HG03378 (cell line): ENCODE results near the gene DCAF8L2.
"Not testable (repeated sequence)": the region's sequence is repeated elsewhere in the genome, so short reads cannot be mapped to it uniquely, and the experiment has no call there.

Experiments
- ATAC-seq: cut with Tn5 transposase; IDR thresholded peaks from one replicate; pipeline ENCODE4 v1.9.1; 2021; ENCODE audit warnings: mild to moderate bottlenecking, moderate library complexity; ENCODE audit not compliant: unreplicated experiment

DCAF8L2 gene

DNA sequence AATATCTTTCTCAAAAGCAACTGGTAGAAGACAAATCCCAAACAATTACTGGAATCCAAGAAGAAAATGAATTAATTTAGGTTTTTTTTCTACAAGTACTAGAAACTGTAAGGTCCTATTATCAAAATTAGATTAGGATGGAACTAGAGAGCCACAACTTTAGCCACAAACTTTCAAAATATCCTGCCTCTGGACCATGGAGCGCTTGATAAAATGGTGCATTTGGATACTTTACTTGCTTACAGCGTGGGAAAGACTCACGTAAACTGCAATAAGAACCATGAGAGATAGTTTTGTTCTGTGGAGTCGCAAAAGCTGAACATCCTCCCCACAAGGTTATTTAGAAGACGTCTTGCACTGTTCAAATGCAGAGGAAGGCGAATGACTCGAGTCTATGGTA lies at the start of gene DCAF8L2:
Gene DCAF8L2 (plus strand): TSS at position 301 of the 400 bp plus-strand sequence. CDS start 156,552 bp downstream, outside the sequence.
- ATAC-seq, result no peak

DNA sequence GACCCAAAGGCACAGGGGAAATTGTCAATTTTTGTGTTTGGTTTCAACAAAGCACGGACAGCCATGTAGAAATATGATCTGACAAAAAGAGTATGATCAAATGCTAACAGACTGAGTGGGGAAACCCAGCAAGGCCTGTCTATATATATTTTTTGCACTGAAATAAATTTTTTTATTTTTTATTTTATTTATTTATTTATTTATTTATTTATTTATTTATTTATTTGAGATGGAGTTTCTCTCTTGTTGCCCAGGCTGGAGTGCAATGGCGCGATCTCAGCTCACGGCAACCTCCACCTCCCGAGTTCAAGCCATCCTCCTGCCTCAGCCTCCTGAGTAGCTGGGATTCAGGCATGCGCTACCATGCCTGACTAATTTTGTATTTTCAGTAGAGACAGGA lies 49.0 kb upstream of the DCAF8L2 start:
- ATAC-seq, result not testable (repeated sequence)

DNA sequence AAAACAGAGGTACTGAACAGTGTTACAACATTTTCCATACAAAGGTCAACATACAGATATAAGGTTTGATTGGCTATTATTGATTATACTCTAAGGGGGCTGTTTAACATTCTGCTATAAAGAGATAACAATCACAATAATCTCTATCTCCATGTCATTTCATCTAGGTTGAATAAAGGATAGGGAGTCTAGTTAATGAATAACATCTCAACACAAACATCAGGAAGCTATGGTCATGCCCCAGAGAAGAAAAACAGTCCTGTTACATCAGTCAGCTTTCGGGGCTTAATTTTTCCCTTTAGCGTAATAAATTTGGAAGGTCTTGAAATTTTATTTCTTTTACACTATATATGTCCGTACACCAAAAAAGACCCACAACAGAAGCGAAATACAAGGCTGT lies 41.5 kb upstream of the DCAF8L2 start:
- no peak for ATAC-seq

GRCh38 chrX:27549688-27550087 lies 40.5 kb upstream of the DCAF8L2 start:
- ATAC-seq, result no peak

DNA sequence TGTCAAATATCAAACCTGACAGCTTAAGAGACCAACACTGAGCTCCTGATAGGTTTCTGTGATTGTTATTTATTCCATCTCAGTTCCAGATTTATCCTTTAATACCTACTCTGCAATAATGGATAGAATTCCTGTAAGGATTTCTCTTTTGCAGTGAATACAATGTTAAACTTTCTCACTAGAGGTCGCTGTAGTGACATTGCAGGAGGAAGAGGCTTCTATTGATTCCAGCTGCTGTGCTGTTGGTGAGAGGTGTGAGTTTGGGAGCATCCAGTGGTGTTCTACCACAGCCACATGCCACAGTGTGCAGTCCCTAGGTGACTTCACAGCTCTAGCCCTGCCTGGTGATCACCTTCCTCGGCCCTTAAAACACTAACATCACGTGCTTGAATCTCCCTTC lies 34.6 kb upstream of the DCAF8L2 start:
- ATAC-seq, result no peak

DNA sequence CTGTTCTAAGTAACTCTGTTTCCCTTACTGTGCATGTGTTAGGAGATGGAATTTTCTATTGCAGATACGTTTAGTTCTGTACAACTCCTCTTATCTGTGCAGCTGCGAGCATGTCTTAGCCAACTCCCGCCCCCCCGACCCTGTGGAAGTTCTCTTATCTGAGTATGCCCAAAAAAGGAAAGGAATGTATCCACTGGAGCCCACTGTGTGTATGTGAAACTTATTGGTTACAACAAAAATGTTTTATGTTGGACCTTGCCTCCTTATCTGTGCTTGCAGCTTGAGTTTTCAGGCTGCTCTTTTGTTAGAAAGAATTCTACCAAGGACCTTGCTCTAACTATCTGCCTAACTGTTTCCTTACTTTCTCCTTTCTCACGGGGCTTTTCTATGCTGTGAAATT lies 24.2 kb upstream of the DCAF8L2 start:
- no peak for ATAC-seq

GRCh38 chrX:27571164-27571563 lies 19.0 kb upstream of the DCAF8L2 start:
- ATAC-seq, result no peak

DNA sequence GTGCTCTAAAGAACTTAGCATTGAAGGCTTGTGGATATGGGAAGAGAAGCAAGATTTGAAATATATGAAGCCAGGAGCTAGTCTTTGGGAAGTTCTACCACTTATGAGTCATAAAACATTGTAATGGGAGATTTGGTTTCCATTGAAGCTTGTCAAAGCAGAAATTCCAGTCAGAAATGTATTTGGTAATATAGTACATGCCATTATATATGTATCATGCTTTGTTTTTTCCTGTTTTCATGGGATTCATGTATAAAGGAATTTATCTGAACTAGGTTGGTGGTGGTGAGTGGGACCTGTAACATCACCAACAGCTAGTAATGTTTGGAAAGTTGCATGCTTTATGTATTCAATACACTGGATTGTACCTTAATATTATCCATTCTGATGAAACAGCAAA lies 14.6 kb upstream of the DCAF8L2 start:
- ATAC-seq, result no peak

DNA sequence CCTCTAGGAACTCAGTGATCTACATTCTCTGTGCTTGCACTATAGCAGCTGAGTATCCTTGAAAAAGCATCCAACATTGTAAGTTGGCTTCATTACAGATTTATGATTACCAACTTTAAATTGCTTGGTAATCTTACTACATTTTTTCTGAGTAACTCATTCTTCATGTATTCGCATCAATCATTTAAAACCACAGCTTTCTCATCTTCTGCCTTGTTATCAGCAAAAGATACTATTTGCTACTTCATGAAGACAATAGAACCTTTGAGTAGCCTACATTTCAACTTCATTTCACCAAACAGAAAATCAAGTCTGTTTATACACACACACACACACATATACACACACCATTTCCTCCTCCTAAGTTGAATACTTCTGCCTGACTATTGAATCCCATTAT lies 6.2 kb upstream of the DCAF8L2 start:
- no peak for ATAC-seq

DNA sequence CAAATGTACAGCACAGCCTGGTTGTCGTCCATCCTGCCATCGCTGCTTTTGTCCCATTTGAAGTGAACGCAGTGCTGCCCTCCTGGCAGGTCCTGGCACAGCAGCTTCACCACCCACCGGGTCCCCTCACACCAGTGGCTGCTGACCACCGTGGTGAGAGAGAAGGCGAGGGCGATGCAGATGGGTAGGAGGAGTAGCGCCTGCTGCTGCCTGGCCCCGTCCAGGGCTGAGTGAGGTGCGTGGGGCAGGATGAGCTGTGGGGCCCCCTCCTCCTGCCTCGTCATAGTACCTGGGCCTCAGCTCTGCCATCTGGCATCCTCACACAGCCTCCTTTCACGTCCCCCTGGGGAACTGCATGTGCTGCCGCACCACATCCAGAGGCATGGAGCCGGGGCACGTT lies 1.8 kb downstream of the DCAF8L2 start:
- no peak for ATAC-seq

DNA sequence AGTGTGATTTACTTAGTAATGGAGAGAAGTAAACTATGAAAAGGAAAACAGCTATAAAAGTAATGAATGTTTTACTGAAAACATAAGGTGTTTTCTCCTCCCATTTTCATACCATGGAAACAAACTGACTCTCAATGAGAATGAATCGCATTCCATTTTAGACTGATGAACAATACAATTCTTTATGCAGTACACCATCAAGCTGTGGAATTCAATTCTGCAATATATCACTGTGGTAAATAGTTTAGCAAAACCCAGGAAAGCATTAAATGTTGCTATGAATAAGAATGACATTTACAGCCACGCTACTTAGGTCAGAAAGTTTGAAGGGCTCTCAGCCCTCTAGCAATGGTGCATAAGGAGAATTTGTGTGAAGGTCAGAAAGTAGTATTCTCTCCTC lies 7.4 kb downstream of the DCAF8L2 start:
- no peak for ATAC-seq

DNA sequence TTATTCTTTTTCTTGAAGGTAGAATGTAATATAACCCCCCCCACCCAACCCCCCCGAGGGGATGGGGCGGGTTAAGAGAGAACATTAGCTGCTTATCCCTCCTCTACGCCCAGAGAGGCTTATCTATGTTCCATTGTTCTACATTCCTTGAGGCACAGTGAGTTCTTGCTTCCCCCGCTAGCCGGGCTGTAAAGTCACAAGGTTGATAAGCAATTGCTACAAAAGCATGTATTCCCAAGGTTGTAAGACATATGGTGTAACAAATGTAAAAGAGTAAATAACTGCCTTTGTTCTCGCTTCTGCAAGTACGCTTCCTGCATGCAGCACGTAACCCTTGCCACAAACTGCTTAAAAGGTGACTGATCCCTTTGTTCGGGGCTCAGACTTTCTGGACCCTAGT lies 8.2 kb downstream of the DCAF8L2 start:
- no peak for ATAC-seq

DNA sequence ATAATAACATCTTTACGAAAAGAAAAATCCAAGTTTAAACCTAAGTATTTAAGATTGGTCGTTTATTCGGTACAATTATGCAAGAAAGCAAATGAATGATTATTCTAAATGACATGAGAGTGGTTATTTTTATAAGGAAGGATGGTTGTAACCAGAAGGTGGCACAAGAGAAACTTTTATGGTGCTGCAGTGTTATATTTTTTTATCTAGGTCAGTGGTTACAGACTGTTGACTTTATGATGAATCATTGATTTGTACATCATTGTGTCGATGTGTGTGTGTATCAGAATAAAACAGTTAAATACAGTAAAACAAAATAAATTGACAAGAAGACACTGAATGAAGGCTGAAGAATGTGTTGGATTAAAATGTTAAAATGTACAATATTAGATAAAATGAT lies 9.8 kb downstream of the DCAF8L2 start:
- no peak for ATAC-seq

- ATAC-seq, result no peak
Observed at GRCh38 chrX:27600686-27601085, 10.5 kb downstream of the DCAF8L2 start.

GRCh38 chrX:27608671-27609070 lies 18.5 kb downstream of the DCAF8L2 start:
- no peak for ATAC-seq

GRCh38 chrX:27619459-27619858 lies 29.3 kb downstream of the DCAF8L2 start:
- no peak for ATAC-seq

GRCh38 chrX:27619975-27620374 lies 29.8 kb downstream of the DCAF8L2 start:
- ATAC-seq, result no peak

GRCh38 chrX:27622883-27623282 lies 32.7 kb downstream of the DCAF8L2 start:
- no peak for ATAC-seq

GRCh38 chrX:27626066-27626465 lies 35.9 kb downstream of the DCAF8L2 start:
- ATAC-seq, result no peak

GRCh38 chrX:27633328-27633727 lies 43.2 kb downstream of the DCAF8L2 start:
- no peak for ATAC-seq

- ATAC-seq, result no peak
Observed at GRCh38 chrX:27656581-27656980, 66.4 kb downstream of the DCAF8L2 start.

- ATAC-seq, result no peak
Observed at GRCh38 chrX:27660878-27661277, 70.7 kb downstream of the DCAF8L2 start.

- no peak for ATAC-seq
Observed at GRCh38 chrX:27671234-27671633, 81.1 kb downstream of the DCAF8L2 start.

DNA sequence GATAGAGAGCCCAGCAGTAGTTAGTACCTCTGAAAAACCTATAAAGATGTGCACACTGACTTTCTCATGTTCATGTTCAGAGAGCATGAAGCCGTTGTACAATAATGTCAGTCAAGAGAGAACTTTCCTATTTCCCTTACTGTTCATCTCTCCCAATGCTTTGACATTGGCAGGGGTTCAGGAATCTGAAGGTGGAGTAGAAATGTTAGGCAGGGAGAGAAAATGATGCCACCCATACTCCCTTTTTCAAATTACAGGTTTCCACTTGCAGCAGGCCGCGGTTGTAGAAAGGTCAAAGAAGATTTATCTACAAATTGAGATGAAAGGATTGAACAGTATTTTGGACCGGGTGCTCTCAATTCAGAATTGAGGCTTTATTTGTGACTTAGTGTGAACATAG lies 84.3 kb downstream of the DCAF8L2 start:
- no peak for ATAC-seq
